ENCODE results near the gene RGP1.

Gene RGP1

DNA sequence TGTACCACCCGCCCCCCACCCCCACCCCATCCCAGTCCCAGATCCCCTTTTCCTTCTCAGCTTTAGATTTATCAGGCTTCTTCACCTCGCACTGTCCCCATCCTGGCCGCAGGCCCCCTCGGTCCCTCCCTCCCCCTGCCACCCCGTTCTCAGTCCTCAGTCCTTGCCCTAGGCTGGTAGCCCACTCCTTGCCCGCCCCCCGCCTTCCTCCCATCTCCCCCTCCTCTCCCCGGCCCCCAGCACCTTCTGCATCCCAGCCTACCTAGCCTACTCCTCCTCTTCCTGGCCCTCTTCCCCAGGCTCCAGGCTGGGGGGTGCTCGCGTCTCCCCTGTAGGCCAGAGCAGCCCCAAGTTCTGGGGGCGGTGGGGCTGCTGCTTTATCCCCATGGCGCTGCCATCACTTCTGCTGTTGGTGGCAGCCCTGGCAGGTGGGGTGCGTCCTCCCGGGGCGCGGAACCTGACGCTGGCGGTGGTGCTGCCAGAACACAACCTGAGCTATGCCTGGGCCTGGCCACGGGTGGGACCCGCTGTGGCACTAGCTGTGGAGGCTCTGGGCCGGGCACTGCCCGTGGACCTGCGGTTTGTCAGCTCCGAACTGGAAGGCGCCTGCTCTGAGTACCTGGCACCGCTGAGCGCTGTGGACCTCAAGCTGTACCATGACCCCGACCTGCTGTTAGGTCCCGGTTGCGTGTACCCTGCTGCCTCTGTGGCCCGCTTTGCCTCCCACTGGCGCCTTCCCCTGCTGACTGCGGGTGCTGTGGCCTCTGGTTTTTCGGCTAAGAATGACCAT, 43.1 kb downstream of the RGP1 start:
- no peaks in the 10 kb centered on the region for H3K79me2 ChIP-seq
- no peaks in the 10 kb centered on the region for H3K36me3 ChIP-seq (ENCODE audit: control insufficient read depth, insufficient read depth, low read length)
- H3K4me3 ChIP-seq (ENCODE audit: low read depth, low read length), result no peak overlapping the region
- no peaks in the 10 kb centered on the region for H3K9me3 ChIP-seq (ENCODE audit: control insufficient read depth, low read length)
- H3K27me3 ChIP-seq (ENCODE audit: control insufficient read depth, insufficient read depth, low read length), result no peaks in the 10 kb centered on the region
- no peaks in the 10 kb centered on the region for H3K4me1 ChIP-seq
- no peak overlapping the region for H3K27ac ChIP-seq
- H2AFZ ChIP-seq, result no peak overlapping the region
- H3K9ac ChIP-seq, result no peak overlapping the region
- H3K4me2 ChIP-seq (ENCODE audit: low read length), result no peak overlapping the region
- TF ChIP-seq, protein P1, sequence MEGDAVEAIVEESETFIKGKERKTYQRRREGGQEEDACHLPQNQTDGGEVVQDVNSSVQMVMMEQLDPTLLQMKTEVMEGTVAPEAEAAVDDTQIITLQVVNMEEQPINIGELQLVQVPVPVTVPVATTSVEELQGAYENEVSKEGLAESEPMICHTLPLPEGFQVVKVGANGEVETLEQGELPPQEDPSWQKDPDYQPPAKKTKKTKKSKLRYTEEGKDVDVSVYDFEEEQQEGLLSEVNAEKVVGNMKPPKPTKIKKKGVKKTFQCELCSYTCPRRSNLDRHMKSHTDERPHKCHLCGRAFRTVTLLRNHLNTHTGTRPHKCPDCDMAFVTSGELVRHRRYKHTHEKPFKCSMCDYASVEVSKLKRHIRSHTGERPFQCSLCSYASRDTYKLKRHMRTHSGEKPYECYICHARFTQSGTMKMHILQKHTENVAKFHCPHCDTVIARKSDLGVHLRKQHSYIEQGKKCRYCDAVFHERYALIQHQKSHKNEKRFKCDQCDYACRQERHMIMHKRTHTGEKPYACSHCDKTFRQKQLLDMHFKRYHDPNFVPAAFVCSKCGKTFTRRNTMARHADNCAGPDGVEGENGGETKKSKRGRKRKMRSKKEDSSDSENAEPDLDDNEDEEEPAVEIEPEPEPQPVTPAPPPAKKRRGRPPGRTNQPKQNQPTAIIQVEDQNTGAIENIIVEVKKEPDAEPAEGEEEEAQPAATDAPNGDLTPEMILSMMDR (IDR thresholded peaks at IDR 0.05), result no peak

DNA sequence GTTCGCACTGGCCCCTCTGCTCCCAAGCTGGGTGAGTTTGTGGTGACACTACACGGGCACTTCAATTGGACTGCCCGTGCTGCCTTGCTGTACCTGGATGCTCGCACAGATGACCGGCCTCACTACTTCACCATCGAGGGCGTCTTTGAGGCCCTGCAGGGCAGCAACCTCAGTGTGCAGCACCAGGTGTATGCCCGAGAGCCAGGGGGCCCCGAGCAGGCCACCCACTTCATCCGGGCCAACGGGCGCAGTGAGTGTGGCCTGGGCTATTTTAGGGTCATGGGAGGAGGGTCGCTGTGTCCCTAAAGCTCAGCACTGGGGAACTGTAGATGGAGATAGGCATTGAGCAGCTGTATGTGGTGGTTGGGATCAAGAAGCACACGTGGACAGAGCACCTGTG, 43.7 kb downstream of the RGP1 start:
- no peak overlapping the region for H3K4me2 ChIP-seq (ENCODE audit: low read length)
- no peaks in the 10 kb centered on the region for H3K9me3 ChIP-seq (ENCODE audit: control insufficient read depth, low read length)
- H3K4me1 ChIP-seq, result no peaks in the 10 kb centered on the region
- H3K27ac ChIP-seq, result no peak overlapping the region
- H3K9ac ChIP-seq, result no peak overlapping the region
- no peak overlapping the region for H2AFZ ChIP-seq
- no peaks in the 10 kb centered on the region for H3K36me3 ChIP-seq (ENCODE audit: control insufficient read depth, insufficient read depth, low read length)
- no peaks in the 10 kb centered on the region for H3K27me3 ChIP-seq (ENCODE audit: control insufficient read depth, insufficient read depth, low read length)
- H3K4me3 ChIP-seq (ENCODE audit: low read depth, low read length), result no peak overlapping the region
- TF ChIP-seq, protein P1 (IDR thresholded peaks at IDR 0.05), result no peak
- H3K79me2 ChIP-seq, result no peaks in the 10 kb centered on the region

DNA sequence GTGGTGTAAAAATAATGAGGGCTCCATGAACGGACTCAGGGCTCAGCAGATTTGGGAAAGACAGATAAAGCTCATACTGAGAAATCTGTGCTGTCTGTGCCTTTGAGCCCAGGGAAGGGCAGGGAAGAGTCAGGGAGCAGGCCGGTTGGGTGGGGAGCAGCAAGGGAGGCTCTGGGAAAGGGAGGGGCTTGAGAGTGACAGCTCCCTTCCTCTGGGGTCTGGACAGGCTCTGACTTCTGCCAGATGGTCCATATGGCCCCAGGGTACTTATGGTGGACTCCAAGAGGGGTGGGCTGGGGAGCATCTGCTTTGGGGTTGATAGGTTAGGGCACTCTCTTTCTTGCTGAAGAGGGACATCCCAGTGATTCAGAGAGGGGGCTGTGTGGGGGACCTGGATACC, 44.4 kb downstream of the RGP1 start:
- no peaks in the 10 kb centered on the region for H3K36me3 ChIP-seq (ENCODE audit: control insufficient read depth, insufficient read depth, low read length)
- no peak overlapping the region for H2AFZ ChIP-seq
- H3K4me1 ChIP-seq, result no peaks in the 10 kb centered on the region
- no peak overlapping the region for H3K27ac ChIP-seq
- no peak overlapping the region for H3K9ac ChIP-seq
- TF ChIP-seq, protein P1 (IDR thresholded peaks at IDR 0.05), result no peak
- H3K27me3 ChIP-seq (ENCODE audit: control insufficient read depth, insufficient read depth, low read length), result no peaks in the 10 kb centered on the region
- H3K9me3 ChIP-seq (ENCODE audit: control insufficient read depth, low read length), result no peaks in the 10 kb centered on the region
- no peak overlapping the region for H3K4me2 ChIP-seq (ENCODE audit: low read length)
- no peaks in the 10 kb centered on the region for H3K79me2 ChIP-seq
- H3K4me3 ChIP-seq (ENCODE audit: low read depth, low read length), result no peak overlapping the region

DNA sequence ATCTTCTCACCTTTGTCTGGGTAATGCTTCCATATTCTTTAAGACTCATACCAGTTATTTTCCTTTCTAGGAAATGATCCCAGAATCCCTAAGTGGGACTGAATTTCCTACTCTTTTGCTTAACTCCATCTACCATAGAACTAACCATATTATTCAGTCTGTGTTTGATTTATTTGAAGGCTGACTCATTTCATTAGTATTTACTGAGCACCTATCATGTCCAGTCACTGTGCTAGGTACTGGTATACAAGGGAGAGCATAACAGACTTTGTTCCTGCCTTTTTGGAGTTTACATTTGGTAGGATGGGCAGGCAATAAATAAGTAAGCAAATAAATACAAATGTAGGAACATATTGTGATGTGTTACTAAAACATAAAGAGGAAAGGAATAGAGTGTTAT, 46.6 kb downstream of the RGP1 start:
- TF ChIP-seq, protein P1 (IDR thresholded peaks at IDR 0.05), result no peak
- no peak overlapping the region for H3K4me3 ChIP-seq (ENCODE audit: low read depth, low read length)
- no peak overlapping the region for H3K9ac ChIP-seq
- H2AFZ ChIP-seq, result no peak overlapping the region
- H3K4me1 ChIP-seq, result no peaks in the 10 kb centered on the region
- H3K79me2 ChIP-seq, result no peaks in the 10 kb centered on the region
- no peak overlapping the region for H3K4me2 ChIP-seq (ENCODE audit: low read length)
- H3K27ac ChIP-seq, result no peak overlapping the region
- H3K9me3 ChIP-seq (ENCODE audit: control insufficient read depth, low read length), result no peaks in the 10 kb centered on the region
- no peaks in the 10 kb centered on the region for H3K36me3 ChIP-seq (ENCODE audit: control insufficient read depth, insufficient read depth, low read length)
- no peaks in the 10 kb centered on the region for H3K27me3 ChIP-seq (ENCODE audit: control insufficient read depth, insufficient read depth, low read length)
